SIG-M5 treated with dmso at 0.1 percent for 504 hours (cell line): ENCODE measurements around the gene KATNB1.
"Not testable (repeated sequence)": the region's sequence is repeated elsewhere in the genome, so short reads cannot be mapped to it uniquely, and the experiment has no call there.

ENCODE experiments used
- DNase-seq: peaks from one replicate; lab custom pipeline; 2025; ENCODE audit not compliant: unreplicated experiment; lab: John Stamatoyannopoulos, UW

Gene KATNB1

GRCh38 chr16:57724531-57724930 is 11.0 kb upstream of the KATNB1 start:
- no peak for DNase-seq

DNA sequence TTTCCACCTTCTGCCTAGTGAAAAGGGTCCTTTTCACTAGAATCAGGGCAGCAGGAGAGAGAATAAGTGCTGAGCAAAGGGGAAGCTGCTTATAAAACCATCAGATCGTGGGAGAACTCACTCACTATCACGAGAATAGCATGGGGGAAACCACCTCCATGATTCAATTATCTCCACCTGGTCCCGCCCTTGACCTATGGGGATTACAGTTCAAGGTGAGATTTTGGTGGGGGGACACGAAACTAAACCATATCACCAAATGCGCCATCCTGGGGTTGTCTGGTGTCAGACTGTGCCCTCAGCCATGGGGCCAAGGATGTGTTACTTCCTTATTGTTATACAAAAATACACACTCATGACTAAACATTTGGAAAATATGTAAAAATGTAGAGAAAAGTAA is 10.4 kb upstream of the KATNB1 start:
- no peak for DNase-seq

GRCh38 chr16:57725554-57725953 is 10.0 kb upstream of the KATNB1 start:
- no peak for DNase-seq

- no peak for DNase-seq
Observed at GRCh38 chr16:57725976-57726375, 9.6 kb upstream of the KATNB1 start.

DNA sequence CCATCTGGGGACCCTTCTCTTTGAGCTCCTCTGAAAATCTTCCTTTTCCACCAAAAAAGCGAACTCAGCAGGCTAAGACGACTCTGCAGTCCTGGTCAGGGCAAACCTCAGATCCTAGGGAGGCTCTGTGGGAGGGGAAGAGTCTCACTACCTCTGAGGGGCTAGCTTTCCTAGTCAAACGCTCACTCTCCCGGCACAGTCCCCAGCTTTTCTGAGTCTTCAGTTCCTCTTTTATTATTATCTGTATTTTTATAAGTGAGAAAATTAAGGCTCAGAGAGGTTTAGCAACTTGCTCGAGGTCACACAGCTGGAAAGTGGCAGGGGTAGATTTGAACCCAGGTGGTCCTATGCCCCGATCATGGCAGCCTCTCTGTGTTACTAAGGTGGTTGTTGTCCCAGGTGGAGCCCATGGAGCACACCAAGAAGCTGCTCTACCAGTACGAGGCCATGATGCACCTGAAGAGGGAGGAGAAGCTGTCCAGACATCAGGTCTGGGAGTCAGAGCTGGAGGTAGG is 9.1 kb upstream of the KATNB1 start:
- DNase-seq = no peak

GRCh38 chr16:57727610-57728009 is 8.0 kb upstream of the KATNB1 start:
- DNase-seq = no peak

GRCh38 chr16:57728336-57729181 is 7.0 kb upstream of the KATNB1 start:
- DNase-seq = no peak

- no peak for DNase-seq
Observed at GRCh38 chr16:57729182-57729484, 6.4 kb upstream of the KATNB1 start.

DNA sequence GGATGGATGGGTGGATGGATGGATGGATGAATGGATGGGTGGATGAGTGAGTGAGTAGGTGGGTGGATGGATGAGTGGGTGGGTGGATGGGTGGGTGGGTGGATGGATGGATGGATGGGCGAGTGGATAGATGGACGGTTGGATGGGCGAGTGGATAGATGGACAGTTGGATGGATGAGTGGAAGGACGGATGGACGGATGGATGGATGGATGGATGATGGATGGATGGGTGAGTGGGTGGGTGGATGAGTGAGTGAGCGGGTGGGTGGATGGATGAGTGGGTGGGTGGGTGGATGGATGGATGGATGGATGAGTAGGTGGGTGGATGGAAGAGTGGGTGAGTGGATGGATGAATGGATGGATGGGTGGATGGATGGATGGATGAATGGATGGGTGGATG is 5.7 kb upstream of the KATNB1 start:
- DNase-seq = not testable (repeated sequence)

DNA sequence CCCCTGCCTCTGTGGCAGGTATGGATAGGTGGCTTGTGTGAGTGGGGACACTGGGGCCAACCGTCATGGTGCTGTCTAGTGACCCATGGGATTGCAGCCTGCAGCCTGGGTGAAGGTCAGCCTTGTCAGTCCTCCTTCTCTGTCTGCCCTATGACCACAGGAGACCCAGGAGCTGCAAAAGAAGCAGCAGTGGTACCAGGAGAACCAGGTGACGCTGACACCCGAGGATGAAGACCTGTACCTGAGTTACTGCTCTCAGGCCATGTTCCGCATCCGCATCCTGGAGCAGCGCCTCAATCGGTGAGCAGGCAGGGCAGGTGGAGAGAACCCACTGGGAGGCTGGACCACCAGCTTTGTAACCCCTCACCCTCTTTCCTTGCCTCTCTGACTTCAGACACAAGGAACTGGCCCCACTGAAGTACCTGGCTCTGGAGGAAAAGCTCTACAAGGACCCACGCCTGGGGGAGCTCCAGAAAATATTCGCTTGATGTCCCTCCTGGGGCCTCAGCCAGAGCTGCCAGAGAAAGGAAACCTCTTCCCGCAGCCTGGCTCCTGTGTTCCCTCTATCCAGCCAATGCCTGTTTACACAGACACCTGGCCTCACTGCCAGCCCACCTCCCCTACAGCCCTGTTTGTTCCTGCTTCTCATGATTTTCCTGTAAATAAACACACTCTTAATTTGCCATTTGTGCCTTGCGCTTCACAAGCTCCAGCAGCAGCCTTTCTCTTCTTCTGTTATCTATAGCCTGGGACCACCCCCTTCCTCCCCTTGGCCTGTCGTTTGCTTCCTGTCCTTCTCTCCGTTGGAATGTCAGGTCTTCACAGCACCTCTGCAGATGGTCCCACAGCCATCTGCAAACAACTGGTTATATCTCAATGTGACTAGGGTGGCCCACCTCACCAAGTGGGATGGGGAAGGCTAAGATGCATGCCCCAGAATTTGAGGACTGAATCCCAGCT is 4.5 kb upstream of the KATNB1 start:
- no peak for DNase-seq

DNA sequence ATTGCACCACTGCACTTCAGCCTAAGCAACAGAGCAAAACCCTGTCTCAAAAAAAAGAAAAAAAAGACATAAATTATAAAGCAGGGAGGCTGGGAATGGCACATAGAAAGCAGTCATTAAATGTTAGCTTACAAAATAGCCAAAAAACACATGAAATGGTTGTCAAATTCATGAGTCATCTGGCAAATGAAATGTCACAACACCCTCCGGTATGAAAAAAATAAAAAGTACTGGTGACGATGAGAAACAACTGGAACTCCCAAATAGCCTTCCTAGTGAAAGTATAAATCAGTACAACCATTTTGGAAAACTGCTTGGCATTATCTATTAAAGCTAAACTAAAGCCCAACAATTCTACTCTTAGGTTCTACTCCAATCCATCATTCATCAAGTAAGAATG is 3.5 kb upstream of the KATNB1 start:
- no peak for DNase-seq

GRCh38 chr16:57732714-57733113 is 2.9 kb upstream of the KATNB1 start:
- DNase-seq = no peak

- DNase-seq = no peak
Observed at GRCh38 chr16:57734308-57734924, 1.2 kb upstream of the KATNB1 start.

GRCh38 chr16:57734925-57735754 is 430 bp upstream of the KATNB1 start:
- peak; percentile 100 for DNase-seq

- DNase-seq = peak; percentile 46
Observed at GRCh38 chr16:57736419-57737351, 1.1 kb downstream of the KATNB1 start.

- no peak for DNase-seq
Observed at GRCh38 chr16:57738844-57739243, 3.3 kb downstream of the KATNB1 start.

DNA sequence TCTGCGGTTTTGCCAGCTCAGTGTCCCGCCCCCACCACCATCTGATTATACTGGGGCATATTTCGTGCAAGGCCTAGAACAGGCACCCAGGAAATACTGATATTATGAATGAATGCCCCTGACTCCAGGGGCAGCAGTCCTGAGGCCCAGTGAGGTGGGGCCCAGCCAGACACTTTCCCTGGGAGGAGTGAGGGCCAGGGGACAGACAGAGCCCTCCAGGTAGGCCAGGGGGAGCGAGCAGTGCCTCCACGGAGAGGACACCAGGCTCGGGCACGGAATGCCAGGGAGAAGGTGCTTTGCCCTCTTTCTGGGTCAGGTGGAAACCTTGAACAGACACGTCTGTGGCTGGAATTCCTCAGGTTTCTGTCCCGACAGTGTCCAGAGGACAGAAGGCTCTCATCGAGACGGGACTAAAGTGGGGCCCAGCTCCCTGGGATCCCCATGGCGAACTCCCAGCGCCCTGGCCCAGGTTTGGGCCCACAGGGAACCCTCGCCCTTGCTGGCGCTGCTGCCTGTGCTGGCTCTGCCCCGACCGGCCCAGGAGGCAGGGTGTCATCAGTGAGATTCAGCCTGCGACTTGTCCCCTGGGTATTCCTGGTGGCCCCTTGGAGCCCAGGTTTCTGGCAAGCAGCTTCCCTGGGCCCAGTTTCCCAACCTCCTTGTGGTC is 4.3 kb downstream of the KATNB1 start:
- no peak for DNase-seq

- no peak for DNase-seq
Observed at GRCh38 chr16:57740423-57741071, 5.0 kb downstream of the KATNB1 start.
